NCI-H128 (cell line): ENCODE results near the gene WNT7B.

ENCODE experiments used
- DNase-seq: peaks from one replicate; lab custom pipeline; 2025; ENCODE audit not compliant: unreplicated experiment; lab: John Stamatoyannopoulos, UW

The WNT7B gene

GRCh38 chr22:45977003-45977411, at the start of gene WNT7B:
Gene WNT7B, minus strand, starts transcription at chr22:45977162. Its CDS starts 408 bp downstream, at chr22:45976754.
- no peak for DNase-seq

GRCh38 chr22:46025973-46026898, 49.3 kb upstream of the WNT7B start:
- no peak for DNase-seq

- no peak for DNase-seq
Measured at GRCh38 chr22:46025225-46025972, 48.4 kb upstream of the WNT7B start.

DNA sequence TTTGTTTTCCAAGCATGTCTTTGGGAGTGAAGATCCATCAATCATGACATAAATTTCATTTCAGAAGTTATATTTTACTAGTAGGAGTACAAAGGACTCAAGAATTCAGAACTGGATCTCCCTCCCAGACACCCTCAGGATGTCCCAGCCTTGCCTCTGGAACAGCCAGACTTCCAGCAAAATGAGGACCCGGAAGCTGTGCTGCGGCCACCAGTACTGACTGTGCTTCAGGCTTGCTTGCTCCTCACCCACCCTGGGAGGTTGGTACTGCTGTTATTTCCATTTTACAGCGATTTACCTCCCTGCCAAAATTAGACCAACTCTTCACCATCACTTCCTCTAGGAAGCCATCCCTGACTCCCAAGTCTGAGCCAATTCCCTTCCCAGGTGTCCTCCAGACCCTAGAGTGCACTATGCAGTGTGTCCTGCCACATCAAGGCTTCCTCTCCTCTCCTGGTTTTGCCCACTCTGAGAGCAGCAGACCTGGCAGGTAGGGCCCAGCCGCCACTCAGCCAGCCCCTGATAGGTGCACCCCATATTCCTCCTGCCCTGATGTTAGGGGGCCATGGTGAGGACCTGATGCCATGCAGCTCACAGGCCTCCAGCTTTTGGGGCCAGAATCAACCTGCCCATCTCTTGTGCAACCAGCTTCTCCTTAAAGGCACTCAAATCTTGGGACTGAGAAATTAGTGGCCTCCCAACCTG, 47.3 kb upstream of the WNT7B start:
- DNase-seq = no peak

DNA sequence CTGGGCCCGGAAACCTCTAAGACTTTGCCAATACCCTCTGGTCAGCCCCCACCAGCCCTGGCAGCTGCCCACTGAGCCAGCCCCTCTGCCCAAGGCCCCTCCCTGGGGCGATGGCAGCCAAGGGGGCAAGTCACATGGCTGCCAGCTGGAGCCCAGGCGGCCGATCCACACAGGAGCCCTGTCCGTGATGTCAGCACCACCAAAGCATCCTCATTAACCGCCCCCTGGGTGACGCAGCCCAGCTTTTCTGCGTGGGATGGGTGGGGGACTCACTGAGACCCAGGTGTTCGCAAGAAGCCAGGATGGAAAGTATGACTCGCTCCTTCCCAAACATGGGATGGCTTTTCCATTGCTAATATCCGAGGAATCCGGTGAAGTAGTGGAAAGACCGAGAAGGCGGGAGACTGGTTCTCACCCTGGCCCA, 46.6 kb upstream of the WNT7B start:
- no peak for DNase-seq

GRCh38 chr22:46022881-46023512, 46.0 kb upstream of the WNT7B start:
- DNase-seq = no peak

- no peak for DNase-seq
Measured at GRCh38 chr22:46021577-46021976, 44.6 kb upstream of the WNT7B start.

DNA sequence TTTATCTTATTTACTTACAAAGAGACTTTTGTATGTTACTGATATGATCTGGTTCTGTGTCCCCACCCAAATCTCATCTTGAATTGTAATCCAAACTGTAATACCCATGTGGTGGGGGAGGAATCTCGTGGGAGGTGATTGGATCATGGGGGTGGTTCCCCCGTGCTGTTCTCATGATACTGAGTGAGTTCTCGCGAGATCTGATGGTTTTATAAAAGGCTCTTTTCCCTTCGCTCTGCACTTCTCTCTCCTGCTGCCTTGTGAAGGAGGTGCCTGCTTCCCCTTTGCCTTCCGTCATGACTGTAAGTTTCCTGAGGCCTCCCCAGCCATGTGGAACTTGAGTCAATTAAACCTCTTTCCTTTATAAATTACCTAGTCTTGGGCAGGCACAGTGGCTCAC, 42.4 kb upstream of the WNT7B start:
- no peak for DNase-seq

- DNase-seq = no peak
Measured at GRCh38 chr22:46018859-46019258, 41.9 kb upstream of the WNT7B start.

GRCh38 chr22:46017166-46017565, 40.2 kb upstream of the WNT7B start:
- no peak for DNase-seq

DNA sequence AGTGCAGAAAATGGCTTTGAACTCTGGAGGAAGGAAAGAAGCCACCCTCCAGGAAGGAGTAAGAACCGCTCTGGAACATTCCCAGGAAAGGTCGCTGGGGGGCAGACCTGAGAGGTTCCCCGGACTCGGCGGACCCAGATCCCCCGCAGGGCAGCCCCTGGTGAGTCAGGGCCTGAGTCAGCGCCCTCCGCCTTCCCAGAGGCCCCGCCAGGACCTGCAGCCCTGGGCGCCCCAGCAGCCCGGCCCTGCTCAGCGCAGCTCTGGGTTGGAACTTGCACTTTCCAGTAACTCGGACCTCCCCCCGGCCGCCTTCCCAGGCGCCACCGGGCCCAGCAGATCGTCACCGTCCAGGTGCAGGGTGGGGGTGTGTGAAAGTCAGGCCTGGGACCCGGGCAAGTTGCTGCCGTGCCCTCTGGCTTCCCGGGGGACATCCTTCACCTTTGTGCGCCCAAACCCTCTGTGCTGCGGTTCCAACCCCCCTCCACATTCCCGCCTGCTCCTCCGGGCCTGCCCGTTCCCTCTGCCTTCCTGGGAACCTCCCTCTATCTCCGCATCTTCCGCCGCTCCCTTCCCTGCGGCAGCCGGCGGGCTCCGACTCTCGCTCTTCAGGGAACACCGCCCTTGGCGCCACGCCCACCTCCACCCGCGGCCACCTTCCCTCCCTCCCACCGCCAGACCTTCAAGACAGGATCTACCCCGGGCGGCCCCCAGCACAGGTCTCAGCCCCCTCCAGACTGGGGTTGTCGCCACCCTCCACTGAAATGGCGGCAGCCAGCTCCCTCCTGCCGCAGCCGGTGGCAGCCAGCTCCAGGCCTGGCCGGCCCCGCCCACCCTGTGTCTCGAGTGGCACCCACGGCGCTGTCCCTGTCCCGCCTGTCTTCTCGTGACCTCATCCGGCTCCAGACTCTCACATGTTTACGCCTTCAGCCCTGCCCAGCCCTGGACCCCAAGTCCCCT, 36.8 kb upstream of the WNT7B start:
- peak; percentile 34 for DNase-seq

DNA sequence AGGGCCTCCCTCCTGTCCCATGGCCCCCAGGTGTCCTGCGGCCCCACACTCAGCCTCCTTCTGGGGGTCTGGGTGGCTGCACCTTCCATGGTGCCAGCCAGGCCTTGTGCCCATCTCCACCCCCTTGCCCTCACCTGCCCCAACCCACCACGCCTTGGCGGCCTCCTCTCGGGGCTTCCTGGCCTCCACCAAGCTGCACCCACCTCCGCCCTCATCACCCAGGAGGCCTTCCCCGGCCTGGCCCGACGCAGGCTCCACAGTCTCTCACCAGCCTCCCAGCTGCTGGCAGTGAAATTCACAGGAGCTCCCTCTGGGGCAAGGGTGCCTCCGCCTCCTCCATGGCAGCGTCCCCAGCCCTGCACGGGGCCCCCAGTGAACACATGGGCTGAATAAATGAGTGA, 35.9 kb upstream of the WNT7B start:
- DNase-seq = no peak

DNA sequence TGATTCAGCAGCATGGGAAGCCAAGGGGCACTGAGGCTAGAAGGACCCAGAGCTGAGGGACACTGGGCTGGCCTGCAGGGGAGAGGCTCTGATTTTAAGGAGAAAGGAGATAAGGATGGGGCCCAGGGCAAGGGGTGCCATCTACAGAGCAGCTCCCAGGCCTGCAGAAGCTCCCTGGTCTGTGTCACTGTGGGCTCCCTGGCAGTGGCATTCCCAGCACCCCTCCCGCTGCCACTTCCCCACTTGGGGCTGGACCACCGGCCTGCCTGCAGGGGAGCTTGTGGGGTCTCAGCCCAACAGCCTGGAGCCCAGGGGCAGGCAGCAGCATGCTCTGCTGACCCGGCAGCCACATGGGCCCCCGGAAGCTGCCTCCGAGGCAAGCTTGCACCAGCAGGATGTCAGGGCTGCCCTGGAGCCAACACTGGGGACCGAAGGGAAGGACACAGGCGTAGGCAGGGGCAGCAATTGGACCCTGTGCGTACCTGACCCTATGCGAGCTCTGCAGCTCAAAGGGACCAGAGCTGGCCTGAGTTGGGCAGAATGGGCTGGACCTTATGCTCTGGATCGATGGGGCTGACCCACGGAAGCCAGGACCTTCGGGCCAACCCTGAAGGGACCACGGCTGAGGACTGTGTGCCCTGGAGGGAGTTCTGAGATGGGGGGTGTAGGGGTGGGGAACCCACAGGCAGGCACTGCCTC, 35.4 kb upstream of the WNT7B start:
- no peak for DNase-seq

DNA sequence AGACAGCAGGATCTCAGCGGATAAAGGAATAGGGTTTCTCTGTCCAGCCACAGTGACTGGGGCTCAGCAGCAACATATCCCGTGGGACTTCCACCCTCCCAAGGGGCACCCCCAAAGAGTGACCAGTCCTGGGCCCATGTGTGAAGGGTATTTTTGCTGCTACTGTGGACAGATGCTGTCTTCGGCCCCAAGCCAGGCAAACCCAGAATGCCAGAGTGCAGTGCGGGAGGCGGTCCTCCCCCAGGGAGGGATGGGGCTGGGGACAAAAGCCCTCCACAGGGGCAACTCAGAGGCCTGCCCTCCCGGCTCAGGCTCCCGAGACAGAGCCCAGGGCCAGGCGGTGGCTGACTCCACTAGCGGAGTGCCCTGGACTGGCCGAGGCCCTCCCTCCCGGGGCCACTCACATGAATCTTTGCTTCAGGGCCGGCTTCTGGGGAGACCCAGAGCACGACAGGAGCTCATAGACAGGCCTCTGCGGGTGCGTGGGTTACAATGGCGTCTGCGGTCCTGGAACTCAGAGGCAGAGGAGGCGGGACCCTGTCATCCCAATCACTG, 34.7 kb upstream of the WNT7B start:
- no peak for DNase-seq

DNA sequence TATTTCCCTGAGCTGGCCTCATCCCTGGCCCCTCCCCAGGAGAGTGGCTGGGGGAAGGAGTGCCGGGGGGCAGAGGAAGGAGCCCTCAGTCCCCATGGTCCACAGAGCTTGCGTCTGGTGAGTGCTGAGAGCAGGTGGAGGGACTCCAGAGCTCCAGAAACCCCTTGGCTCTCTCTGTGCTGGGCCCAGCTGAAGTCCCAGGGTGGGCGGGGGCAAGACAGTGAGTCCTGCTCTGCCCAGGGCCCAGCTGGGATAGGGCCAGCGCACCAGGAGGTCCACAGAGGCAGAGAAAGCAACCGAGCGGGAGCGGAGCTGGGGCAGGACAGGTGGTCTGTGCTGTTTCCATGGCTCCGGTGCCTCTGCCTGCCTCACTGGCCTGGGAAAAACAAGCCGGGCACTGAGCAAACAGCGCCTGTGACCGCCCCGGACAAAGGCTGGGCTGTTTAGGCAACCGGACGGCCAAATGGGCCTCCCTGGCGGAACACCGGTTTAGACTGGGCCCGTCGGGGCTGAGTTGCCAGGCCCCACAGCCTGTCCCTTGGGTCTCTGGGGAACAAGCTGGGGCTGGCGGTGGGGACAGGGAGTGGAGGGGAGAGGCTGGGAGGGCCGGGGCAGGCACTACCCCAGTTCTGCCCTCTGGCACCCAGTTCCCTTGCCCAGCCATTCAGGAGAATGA, 34.1 kb upstream of the WNT7B start:
- no peak for DNase-seq

- no peak for DNase-seq
Measured at GRCh38 chr22:46010207-46010867, 33.4 kb upstream of the WNT7B start.

DNA sequence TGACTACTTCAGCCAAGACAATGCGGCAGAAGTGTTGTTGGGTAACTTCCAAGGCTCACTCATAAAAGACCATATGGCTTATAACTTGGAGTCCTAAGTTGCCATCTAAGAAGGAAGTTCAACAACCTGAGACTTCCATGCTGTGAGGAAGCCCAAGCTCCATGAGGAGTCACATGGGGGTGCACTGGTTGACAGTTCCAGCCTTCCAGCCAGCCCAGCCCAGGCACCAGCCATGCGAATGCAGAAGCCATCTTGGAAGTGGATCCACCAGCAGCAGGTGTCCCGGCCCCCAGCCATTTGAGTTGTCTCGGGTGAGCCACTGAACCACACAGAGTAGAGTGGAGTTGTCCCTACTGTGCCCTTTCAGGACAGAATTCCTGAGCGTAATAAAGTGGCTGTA, 32.8 kb upstream of the WNT7B start:
- no peak for DNase-seq
